IMR-90 (cell line): Measurements from ENCODE around the gene SLX4IP. TPM values are rescaled to one million over a fixed set of nuclear protein-coding genes. Genes with fewer than 3 reads are reported as not detected.

ENCODE experiments used
- ATAC-seq: fragments of 200-7000 bp; cut with Tn5 transposase; 2 replicates; pipeline ENCODE4 v1.9.1; 2020; ENCODE audit warnings: low read depth, mild to moderate bottlenecking, moderate library complexity
- BruUV-seq: library from RNA; stranded (reverse); fragments of 400-500 nt; replicated peaks from 2 replicates; lab custom pipeline; 2021; lab: Mats Ljungman, UMichigan
- CTCF ChIA-PET: fragments of 300-600 bp; formaldehyde crosslinking; extraction: SDS; loops from one replicate; lab custom pipeline; 2021; ENCODE audit warnings: antibody characterized with exemption; lab: Yijun Ruan, JAX
- POLR2A ChIA-PET: fragments of 300-600 bp; sonication (Branson Sonifier 250); formaldehyde crosslinking; loops from one replicate; lab custom pipeline; 2022; ENCODE audit warnings: antibody characterized with exemption; ENCODE audit not compliant: unreplicated experiment; lab: Charles Lee
- DNase-seq: peaks from one replicate; pipeline ENCODE4 v3.0.0; 2013
- H2AFZ ChIP-seq: replicated peaks from 2 replicates; pipeline ENCODE3; 2013; ENCODE audit warnings: low read length, mild to moderate bottlenecking; ENCODE audit not compliant: poor library complexity
- H2AK5ac ChIP-seq: 2 replicates; pipeline ENCODE4 v1.6.1; 2013; ENCODE audit warnings: low read depth, low read length, inconsistent platforms
- H2AK9ac ChIP-seq: replicated peaks from 2 replicates; pipeline ENCODE3; 2013; ENCODE audit warnings: mild to moderate bottlenecking, low read depth, low read length, moderate library complexity; ENCODE audit not compliant: poor library complexity
- H2BK120ac ChIP-seq: 2 replicates; pipeline ENCODE4 v1.6.1; 2013; ENCODE audit warnings: low read depth, low read length, inconsistent platforms
- H2BK15ac ChIP-seq: 3 replicates; pipeline ENCODE4 v1.6.1; 2013; ENCODE audit warnings: low read depth, low read length, inconsistent platforms
- H2BK20ac ChIP-seq: 2 replicates; pipeline ENCODE4 v1.6.1; 2013; ENCODE audit warnings: low read depth, mild to moderate bottlenecking, inconsistent platforms, low read length, moderate library complexity
- H2BK5ac ChIP-seq: 2 replicates; pipeline ENCODE4 v1.6.1; 2013; ENCODE audit warnings: mild to moderate bottlenecking, low read depth, low read length, inconsistent platforms; ENCODE audit not compliant: poor library complexity, severe bottlenecking
- H3K14ac ChIP-seq: replicated peaks from 2 replicates; pipeline ENCODE4 v1.6.1; 2013; ENCODE audit warnings: low read depth, low read length, inconsistent platforms
- H3K18ac ChIP-seq: 2 replicates; pipeline ENCODE4 v1.6.1; 2013; ENCODE audit warnings: low read depth, low read length, control low read depth
- H3K23ac ChIP-seq: 2 replicates; pipeline ENCODE4 v1.6.1; 2013; ENCODE audit warnings: low read depth, low read length, inconsistent platforms
- H3K27ac ChIP-seq: 2 replicates; pipeline ENCODE4 v1.5.1; 2013; ENCODE audit warnings: mild to moderate bottlenecking, control low read depth, low read length; ENCODE audit not compliant: insufficient read depth
- H3K27me3 ChIP-seq: 2 replicates; pipeline ENCODE4 v1.6.1; 2013; ENCODE audit warnings: low read length; ENCODE audit not compliant: control insufficient read depth, insufficient read depth
- H3K36me3 ChIP-seq: 2 replicates; pipeline ENCODE4 v1.6.1; 2013; ENCODE audit warnings: low read length, mixed read lengths; ENCODE audit not compliant: control insufficient read depth, insufficient read depth
- H3K4ac ChIP-seq: 2 replicates; pipeline ENCODE4 v1.6.1; 2013; ENCODE audit warnings: low read depth, low read length, inconsistent platforms
- H3K4me1 ChIP-seq: 2 replicates; pipeline ENCODE4 v1.6.1; 2013; ENCODE audit warnings: low read length, mixed read lengths; ENCODE audit not compliant: control insufficient read depth, insufficient read depth
- H3K4me2 ChIP-seq: 2 replicates; pipeline ENCODE4 v1.6.1; 2013; ENCODE audit warnings: low read depth, mild to moderate bottlenecking, control low read depth, low read length, moderate library complexity
- H3K4me3 ChIP-seq: 2 replicates; pipeline ENCODE4 v1.5.1; 2013; ENCODE audit warnings: low read depth, mild to moderate bottlenecking, control low read depth, low read length, moderate library complexity; ENCODE audit not compliant: insufficient read depth
- H3K56ac ChIP-seq: 2 replicates; pipeline ENCODE4 v1.6.1; 2013; ENCODE audit warnings: low read length, inconsistent platforms; ENCODE audit not compliant: insufficient read depth; ENCODE audit errors: extremely low read depth
- H3K79me1 ChIP-seq, 2 experiments: 2 replicates each; pipeline ENCODE4 v1.6.1; 2013; ENCODE audit warnings: low read length in 2 of 2, inconsistent platforms in 1 of 2, low read depth in 1 of 2
- H3K9ac ChIP-seq: 2 replicates; pipeline ENCODE4 v1.6.1; 2013; ENCODE audit warnings: low read depth, low read length, control low read depth
- H3K9me1 ChIP-seq: 2 replicates; pipeline ENCODE4 v1.6.1; 2013; ENCODE audit warnings: low read length, inconsistent platforms; ENCODE audit not compliant: insufficient read depth
- H3K9me3 ChIP-seq: 2 replicates; pipeline ENCODE4 v1.6.1; 2013; ENCODE audit warnings: low read length; ENCODE audit not compliant: control insufficient read depth, insufficient read depth
- H4K20me1 ChIP-seq: 2 replicates; pipeline ENCODE4 v1.6.1; 2013; ENCODE audit warnings: low read length, inconsistent platforms; ENCODE audit not compliant: insufficient read depth
- H4K5ac ChIP-seq: 2 replicates; pipeline ENCODE4 v1.6.1; 2013; ENCODE audit warnings: mild to moderate bottlenecking, low read depth, low read length, control low read depth
- H4K8ac ChIP-seq, 2 experiments: 2 replicates each; pipeline ENCODE4 v1.6.1; 2013; ENCODE audit warnings: low read depth in 2 of 2, low read length in 2 of 2, control low read depth in 1 of 2, inconsistent platforms in 1 of 2
- H4K91ac ChIP-seq: 2 replicates; pipeline ENCODE4 v1.6.1; 2013; ENCODE audit warnings: low read depth, low read length, inconsistent platforms; ENCODE audit not compliant: insufficient read depth
- BHLHE40 ChIP-seq: fragments of 150-350 bp; IDR thresholded peaks from 2 replicates; pipeline ENCODE4 v1.6.1; 2016; ENCODE audit warnings: mild to moderate bottlenecking, low read depth, low read length
- CHD1 ChIP-seq: IDR thresholded peaks from 2 replicates; pipeline ENCODE4 v1.6.1; 2012; ENCODE audit warnings: low read depth, low read length, improper control_type of control experiment
- ELK1 ChIP-seq: fragments of 150-350 bp; IDR thresholded peaks from 2 replicates; pipeline ENCODE4 v1.6.1; 2016; ENCODE audit warnings: low read depth, mild to moderate bottlenecking, low read length, moderate library complexity, borderline replicate concordance
- FOS ChIP-seq: fragments of 150-350 bp; IDR thresholded peaks from 2 replicates; pipeline ENCODE4 v1.6.1; 2016; ENCODE audit warnings: low read depth, low read length
- MAFK ChIP-seq: IDR thresholded peaks from 2 replicates; pipeline ENCODE4 v1.6.1; 2012; ENCODE audit warnings: low read depth, low read length, improper control_type of control experiment
- NFE2L2 ChIP-seq: fragments of 150-350 bp; IDR thresholded peaks from 2 replicates; pipeline ENCODE4 v1.6.1; 2016; ENCODE audit warnings: low read depth, mild to moderate bottlenecking, low read length
- POLR2A ChIP-seq: IDR thresholded peaks from 2 replicates; pipeline ENCODE4 v1.6.1; 2012; ENCODE audit warnings: mild to moderate bottlenecking, low read depth, low read length
- WGBS, 2 experiments: methylation state at CpG; one replicate each; pipeline versions ENCODE4 v1.1.5 to v1.1.7; 2013; ENCODE audit warnings: missing lambda C conversion rate in 2 of 2; ENCODE audit not compliant: insufficient read length in 1 of 2; ENCODE audit errors: extremely low coverage in 2 of 2; 5-methylcytosine and 5-hydroxymethylcytosine counted together
- dilution Hi-C: fragments of 300-500 bp; cut with HindIII; formaldehyde crosslinking; loops from one replicate; pipeline ENCODE4 v1.14.3; 2018; ENCODE audit warnings: low sequenced_read_pairs; ENCODE audit not compliant: unreplicated experiment
- in situ Hi-C: fragments of 300-500 bp; cut with MboI; formaldehyde crosslinking; loops from 3 replicates; pipeline ENCODE4 v1.14.3; 2019; ENCODE audit warnings: low sequenced_read_pairs, inconsistent platforms, mixed read lengths
- intact Hi-C: fragments of 100-400 bp; cut with micrococcal nuclease; formaldehyde crosslinking; loops from 2 replicates; pipeline ENCODE4 v1.10.0; 2022
- polyA plus RNA-seq, 3 experiments: library from polyadenylated mRNA; depleted of rRNA; stranded (reverse); fragments of >200 nt; gene quantifications; 2 replicates each; pipeline ENCODE4 v1.2.3, GENCODE V29; 2012; ENCODE audit warnings: low replicate concordance in 1 of 3
- total RNA-seq: library from RNA; depleted of rRNA; stranded (reverse); fragments of >200 nt; gene quantifications from 2 replicates; pipeline ENCODE4 v1.2.3, GENCODE V29; 2012

The SLX4IP gene
- total and polyA plus RNA-seq, 2 of the 4 experiments (the other 2 are of a cell fraction) = 1.3 to 5.9 TPM

- Histone ChIP-seq H4K5ac (no peak overlapping the region), H4K20me1 (peaks cover 29% of the 10 kb centered on the region; the same call in 1 of the 2 replicates), H3K56ac (no peak overlapping the region), H3K4ac (no peak overlapping the region), H3K27me3 (no peaks in the 10 kb centered on the region), H2BK5ac (no peak overlapping the region), H3K9me1 (peaks cover 33% of the 10 kb centered on the region; the same call in 1 of the 2 replicates), H3K79me1 (peaks cover 46 to 82% of the 10 kb centered on the region in 2 experiments), H3K18ac (no peak overlapping the region), H3K4me2 (no peak overlapping the region), H3K36me3 (peaks cover 70% of the 10 kb centered on the region), H4K8ac (no peak overlapping the region), H3K9me3 (no peaks in the 10 kb centered on the region), H2BK120ac (no peak overlapping the region), H3K4me3 (no peak overlapping the region), H3K9ac (no peak overlapping the region), H3K14ac (no peak overlapping the region), H2AK5ac (no peak overlapping the region), H3K4me1 (peaks cover 14% of the 10 kb centered on the region), H3K23ac (no peak overlapping the region), H3K27ac (no peak overlapping the region), H2AFZ (no peak overlapping the region), H2AK9ac (no peak overlapping the region), H2BK20ac (no peak overlapping the region), H2BK15ac (no peak overlapping the region), H4K91ac (no peak overlapping the region)
- WGBS, 2 experiments = 87% methylated on average over 7 of the region's 10 CpGs; no CpG with 5 or more reads in 1 of the 2 experiments
- intact Hi-C loops = no loop called here
- TF ChIP-seq ELK1 (no peak), NFE2L2 (no peak), FOS (no peak), POLR2A (no peak), MAFK (no peak), CHD1 (no peak), BHLHE40 (no peak)
- dilution Hi-C loops = loop anchor here (25.0 kb wide), 1 partner anchor 874 kb away; no protein-coding TSS in a partner anchor
- ATAC-seq (no peak), DNase-seq (no peak)
- in situ Hi-C loops = loop anchor here (10.0 kb wide), 1 partner anchor 612 kb away; no protein-coding TSS in a partner anchor
- POLR2A ChIA-PET = no interaction called here
- no TSS peak for BruUV-seq
- CTCF ChIA-PET = interaction anchor here (0.6 to 1.6 kb wide), 3 partner anchors 59 to 110 kb away, joined by 3 to 4 read pairs (median 4); no protein-coding TSS in a partner anchor
These were observed 227.8 kb downstream of the SLX4IP start for GRCh38 chr20:10662661-10663458.
